ENCODE measurements around the gene LYPD5. TPM values are rescaled to one million over a fixed set of nuclear protein-coding genes. Genes with fewer than 3 reads are reported as not detected.
"Not testable (repeated sequence)": the region's sequence is repeated elsewhere in the genome, so short reads cannot be mapped to it uniquely, and the experiment has no call there.

Gene LYPD5
- total RNA-seq, 4 donors from 2014 or later = 48.5 to 114 (median 98.5) TPM

GRCh38 chr19:43809762-43810696, 7.8 kb upstream of the LYPD5 start:
- no peak overlapping the region for H3K4me3 ChIP-seq
- peaks cover 7% of the 10 kb centered on the region for H3K4me1 ChIP-seq
- H3K27ac ChIP-seq = peak overlapping the region; percentile 41
- H3K36me3 ChIP-seq = no peaks in the 10 kb centered on the region
- no peak for DNase-seq (ENCODE audit: low spot score in 2 of 2)
- peak; percentile 39 to 51 for TF ChIP-seq CTCF (IDR thresholded peaks at IDR 0.05)
- TF ChIP-seq POLR2A (IDR thresholded peaks at IDR 0.05) = no peak
- no peaks in the 10 kb centered on the region for H3K9me3 ChIP-seq
- no peaks in the 10 kb centered on the region for H3K27me3 ChIP-seq
- 40% methylated on average over 8 of the region's 8 CpGs for WGBS

- H3K9me3 ChIP-seq = no peaks in the 10 kb centered on the region
- H3K27me3 ChIP-seq = no peaks in the 10 kb centered on the region
- TF ChIP-seq POLR2AphosphoS5 (IDR thresholded peaks at IDR 0.05) = no peak
- TF ChIP-seq CTCF (IDR thresholded peaks at IDR 0.05) = no peak
- no peak for TF ChIP-seq EP300 (IDR thresholded peaks at IDR 0.05)
- TF ChIP-seq POLR2A (IDR thresholded peaks at IDR 0.05) = no peak
- H3K4me1 ChIP-seq = peaks cover 7% of the 10 kb centered on the region
- no peak overlapping the region for H3K27ac ChIP-seq
- no peak for DNase-seq (ENCODE audit: low spot score in 2 of 2)
- no peak overlapping the region for H3K4me3 ChIP-seq
- no peaks in the 10 kb centered on the region for H3K36me3 ChIP-seq
Measured at GRCh38 chr19:43807651-43808050, 5.4 kb upstream of the LYPD5 start.

- Histone ChIP-seq H3K27ac (no peak overlapping the region), H3K9me3 (no peaks in the 10 kb centered on the region), H3K27me3 (no peaks in the 10 kb centered on the region), H3K36me3 (no peaks in the 10 kb centered on the region), H3K4me3 (no peak overlapping the region), H3K4me1 (peaks cover 7% of the 10 kb centered on the region)
- TF ChIP-seq EP300 (IDR thresholded peaks at IDR 0.05) = no peak
- 62% methylated on average over 5 of the region's 5 CpGs for WGBS
- no peak for DNase-seq (ENCODE audit: low spot score in 2 of 2)
Measured at GRCh38 chr19:43806848-43807247, 4.6 kb upstream of the LYPD5 start.

- not testable (repeated sequence) for H3K9me3 ChIP-seq; H3K27ac ChIP-seq; DNase-seq (ENCODE audit: low spot score in 2 of 2); H3K27me3 ChIP-seq; H3K4me1 ChIP-seq; H3K36me3 ChIP-seq; H3K4me3 ChIP-seq
- 78% methylated on average over 7 of the region's 7 CpGs for WGBS
Measured at GRCh38 chr19:43806401-43806800, 4.2 kb upstream of the LYPD5 start.

- no peaks in the 10 kb centered on the region for H3K27me3 ChIP-seq
- no peak for DNase-seq (ENCODE audit: low spot score in 2 of 2)
- TF ChIP-seq POLR2AphosphoS5 (IDR thresholded peaks at IDR 0.05) = no peak
- TF ChIP-seq POLR2A (IDR thresholded peaks at IDR 0.05) = no peak
- no peak for TF ChIP-seq CTCF (IDR thresholded peaks at IDR 0.05)
- TF ChIP-seq EP300 (IDR thresholded peaks at IDR 0.05) = no peak
- peaks cover 11% of the 10 kb centered on the region for H3K4me1 ChIP-seq
- H3K27ac ChIP-seq = no peak overlapping the region
- WGBS = 30% methylated on average over 2 of the region's 2 CpGs
- no peaks in the 10 kb centered on the region for H3K9me3 ChIP-seq
- no peak overlapping the region for H3K4me3 ChIP-seq
- no peaks in the 10 kb centered on the region for H3K36me3 ChIP-seq
Measured at GRCh38 chr19:43804432-43804831, 2.2 kb upstream of the LYPD5 start.

GRCh38 chr19:43799502-43800142, 2.6 kb downstream of the LYPD5 start:
- Histone ChIP-seq H3K4me3 (peak overlapping the region; percentile 60), H3K9me3 (no peaks in the 10 kb centered on the region), H3K27me3 (no peaks in the 10 kb centered on the region), H3K27ac (peak overlapping the region; percentile 63), H3K4me1 (peaks cover 21% of the 10 kb centered on the region), H3K36me3 (no peaks in the 10 kb centered on the region)
- TF ChIP-seq CTCF (IDR thresholded peaks at IDR 0.05) (no peak), EP300 (IDR thresholded peaks at IDR 0.05) (no peak), POLR2AphosphoS5 (IDR thresholded peaks at IDR 0.05) (no peak), POLR2A (IDR thresholded peaks at IDR 0.05) (no peak)
- 48% methylated on average over 4 of the region's 6 CpGs for WGBS
- DNase-seq (ENCODE audit: low spot score in 2 of 2) = no peak

All from suprapubic skin (tissue), 4 donors.